Parathyroid adenoma (tissue), 2 donors: ENCODE results near the gene TMEM201.

Experiments used
- H2AFZ ChIP-seq: fragments of 300-600 bp; sonication (generic); one replicate; pipeline ENCODE4 v1.7.0; 2017; ENCODE audit warnings: antibody characterized with exemption, mild to moderate bottlenecking
- H3K27ac ChIP-seq: fragments of 300-600 bp; sonication (generic); one replicate; pipeline ENCODE4 v1.7.0; 2017
- H3K27me3 ChIP-seq: fragments of 300-600 bp; sonication (generic); one replicate; pipeline ENCODE4 v1.7.0; 2017; ENCODE audit warnings: low read length; ENCODE audit not compliant: control insufficient read depth, insufficient read depth
- H3K36me3 ChIP-seq: fragments of 300-600 bp; sonication (generic); one replicate; pipeline ENCODE4 v1.7.0; 2017; ENCODE audit warnings: low read length; ENCODE audit not compliant: control insufficient read depth, insufficient read depth
- H3K4me1 ChIP-seq: fragments of 300-600 bp; sonication (generic); one replicate; pipeline ENCODE4 v1.7.0; 2017; ENCODE audit warnings: control low read depth
- H3K4me2 ChIP-seq: fragments of 300-600 bp; sonication (generic); one replicate; pipeline ENCODE4 v1.7.0; 2017; ENCODE audit warnings: low read length
- H3K4me3 ChIP-seq: fragments of 300-600 bp; sonication (generic); one replicate; pipeline ENCODE4 v1.7.0; 2017; ENCODE audit warnings: low read depth, low read length
- H3K79me2 ChIP-seq: fragments of 300-600 bp; sonication (generic); one replicate; pipeline ENCODE4 v1.7.0; 2017; ENCODE audit warnings: control low read depth
- H3K9ac ChIP-seq: fragments of 300-600 bp; sonication (generic); one replicate; pipeline ENCODE4 v1.7.0; 2017; ENCODE audit warnings: mild to moderate bottlenecking
- H3K9me3 ChIP-seq: fragments of 300-600 bp; sonication (generic); one replicate; pipeline ENCODE4 v1.7.0; 2017; ENCODE audit warnings: low read length; ENCODE audit not compliant: control insufficient read depth
- TF ChIP-seq, protein P1 (sequence below): fragments of 300-600 bp; sonication (generic); IDR thresholded peaks from one replicate; pipeline ENCODE4 v1.7.0; 2017; ENCODE audit warnings: antibody characterized with exemption, mild to moderate bottlenecking
- donor health status: primary hyperparathyroidism.

Gene TMEM201

DNA sequence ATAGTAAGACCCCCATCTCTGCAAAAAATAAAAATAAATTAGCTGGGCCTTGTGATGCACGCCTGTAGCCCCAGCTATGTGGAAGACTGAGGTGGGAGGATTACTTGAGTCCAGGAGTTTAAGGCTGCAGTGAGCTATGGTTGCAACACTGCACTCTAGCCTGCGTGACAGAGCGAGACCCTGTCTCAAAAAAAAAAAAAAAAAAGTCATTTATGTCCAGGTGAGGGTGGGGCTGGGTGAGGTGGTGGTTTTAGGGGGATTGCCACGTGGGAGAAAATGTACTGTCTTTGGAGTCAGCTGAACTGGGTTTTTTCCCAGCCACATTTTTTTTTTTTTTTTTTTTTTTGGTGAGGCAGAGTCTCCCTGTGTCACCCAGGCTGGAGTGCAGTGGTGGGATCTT is 69.5 kb downstream of the TMEM201 start:
- TF ChIP-seq, protein P1, sequence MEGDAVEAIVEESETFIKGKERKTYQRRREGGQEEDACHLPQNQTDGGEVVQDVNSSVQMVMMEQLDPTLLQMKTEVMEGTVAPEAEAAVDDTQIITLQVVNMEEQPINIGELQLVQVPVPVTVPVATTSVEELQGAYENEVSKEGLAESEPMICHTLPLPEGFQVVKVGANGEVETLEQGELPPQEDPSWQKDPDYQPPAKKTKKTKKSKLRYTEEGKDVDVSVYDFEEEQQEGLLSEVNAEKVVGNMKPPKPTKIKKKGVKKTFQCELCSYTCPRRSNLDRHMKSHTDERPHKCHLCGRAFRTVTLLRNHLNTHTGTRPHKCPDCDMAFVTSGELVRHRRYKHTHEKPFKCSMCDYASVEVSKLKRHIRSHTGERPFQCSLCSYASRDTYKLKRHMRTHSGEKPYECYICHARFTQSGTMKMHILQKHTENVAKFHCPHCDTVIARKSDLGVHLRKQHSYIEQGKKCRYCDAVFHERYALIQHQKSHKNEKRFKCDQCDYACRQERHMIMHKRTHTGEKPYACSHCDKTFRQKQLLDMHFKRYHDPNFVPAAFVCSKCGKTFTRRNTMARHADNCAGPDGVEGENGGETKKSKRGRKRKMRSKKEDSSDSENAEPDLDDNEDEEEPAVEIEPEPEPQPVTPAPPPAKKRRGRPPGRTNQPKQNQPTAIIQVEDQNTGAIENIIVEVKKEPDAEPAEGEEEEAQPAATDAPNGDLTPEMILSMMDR = no peak
- Histone ChIP-seq H3K9me3 (no peaks in the 10 kb centered on the region), H2AFZ (no peak overlapping the region), H3K4me1 (no peaks in the 10 kb centered on the region), H3K27me3 (no peaks in the 10 kb centered on the region), H3K79me2 (no peaks in the 10 kb centered on the region), H3K4me2 (no peak overlapping the region), H3K36me3 (no peaks in the 10 kb centered on the region), H3K4me3 (no peak overlapping the region), H3K27ac (no peak overlapping the region), H3K9ac (no peak overlapping the region)

DNA sequence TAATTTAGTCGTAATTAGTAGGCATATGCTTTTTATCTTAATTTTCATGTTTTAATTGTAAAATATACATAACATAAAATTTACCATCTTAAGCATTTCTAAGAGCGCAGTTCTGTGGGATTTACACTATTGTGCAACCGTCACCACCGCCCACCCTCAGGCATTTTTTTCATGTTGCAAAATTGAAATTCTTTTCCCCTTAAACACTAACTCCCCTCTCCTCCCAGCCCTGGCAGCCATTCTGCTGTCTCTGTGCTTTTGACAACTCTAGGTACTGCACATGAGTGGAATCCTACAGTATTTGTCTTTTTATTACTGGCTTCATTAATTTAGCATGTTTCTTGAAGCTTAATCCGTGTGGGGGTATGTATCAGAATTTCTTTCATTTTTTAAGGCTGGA is 70.6 kb downstream of the TMEM201 start:
- H3K4me1 ChIP-seq = no peaks in the 10 kb centered on the region
- no peak overlapping the region for H3K9ac ChIP-seq
- H3K4me2 ChIP-seq = no peak overlapping the region
- no peaks in the 10 kb centered on the region for H3K79me2 ChIP-seq
- no peaks in the 10 kb centered on the region for H3K9me3 ChIP-seq
- no peak overlapping the region for H3K27ac ChIP-seq
- no peaks in the 10 kb centered on the region for H3K27me3 ChIP-seq
- no peak overlapping the region for H3K4me3 ChIP-seq
- TF ChIP-seq, protein P1 = no peak
- no peaks in the 10 kb centered on the region for H3K36me3 ChIP-seq
- H2AFZ ChIP-seq = no peak overlapping the region

DNA sequence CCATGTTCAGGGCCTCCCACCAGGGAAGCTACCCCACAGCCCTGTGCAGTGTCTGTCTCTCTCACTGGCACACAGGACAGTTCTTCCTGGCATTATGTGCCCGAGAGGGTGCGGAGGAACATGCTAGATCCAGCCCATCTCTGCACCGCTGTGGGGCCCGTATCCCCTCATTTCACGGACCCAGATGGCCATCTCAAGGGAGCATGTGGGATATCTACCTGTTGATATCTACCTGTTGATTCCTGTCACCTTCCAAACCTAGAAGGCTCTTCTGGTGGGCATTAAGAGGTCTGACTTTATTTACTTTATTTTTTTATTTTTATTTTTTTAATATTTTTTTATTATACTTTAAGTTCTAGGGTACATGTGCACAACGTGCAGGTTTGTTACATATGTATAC is 74.5 kb downstream of the TMEM201 start:
- TF ChIP-seq, protein P1 = no peak

More for the DNA sequence above, 74.5 kb downstream of the TMEM201 start:
- Histone ChIP-seq H3K27ac (no peak overlapping the region), H3K36me3 (no peaks in the 10 kb centered on the region), H3K79me2 (no peaks in the 10 kb centered on the region), H3K4me2 (no peak overlapping the region), H3K27me3 (no peaks in the 10 kb centered on the region), H3K9ac (no peak overlapping the region), H2AFZ (no peak overlapping the region), H3K9me3 (no peaks in the 10 kb centered on the region), H3K4me1 (no peaks in the 10 kb centered on the region), H3K4me3 (no peak overlapping the region)
